Measurements from ENCODE around the gene FGF12. TPM values are rescaled to one million over a fixed set of nuclear protein-coding genes. Genes with fewer than 3 reads are reported as not detected.

The FGF12 gene
- total and polyA plus RNA-seq, 10 donors, result 3.7 to 53.3 (median 19.1) TPM

- H3K27me3 ChIP-seq (replicated peaks in 1 of 7), result no peaks in the 10 kb centered on the region
- intact Hi-C loops (cut with DNase I; ENCODE audit: low total_unique reads), result no loop called here
- WGBS, 5 donors, result 82 to 93% (median 86%) methylated on average over 5 of the region's 5 CpGs
Measured at GRCh38 chr3:192481638-192482037, 245.7 kb downstream of the FGF12 start.

GRCh38 chr3:192467230-192468140 is 259.9 kb downstream of the FGF12 start:
- 22 to 33% (median 29%) methylated on average over 13 of the region's 13 CpGs for WGBS, 5 donors
- TF ChIP-seq POLR2AphosphoS5 (IDR thresholded peaks at IDR 0.05), result no peak
- TF ChIP-seq POLR2A (IDR thresholded peaks at IDR 0.05), result no peak
- TF ChIP-seq CTCF (IDR thresholded peaks at IDR 0.05 in 8 of 11, conservative IDR thresholded peaks at IDR 0.05 in 3 of 11), result peak; percentile 62 to 86 (median 77)
- peak; percentile 66 for DNase-seq
- Histone ChIP-seq H3K36me3 (no peaks in the 10 kb centered on the region), H3K27ac (no peak overlapping the region), H3K4me3 (no peak overlapping the region), H3K9me3 (no peaks in the 10 kb centered on the region), H3K27me3 (replicated peaks in 1 of 7) (peaks cover 0 to 17% (median 0%) of the 10 kb centered on the region in 7 donors), H3K4me1 (peaks cover 0 to 7% (median 5%) of the 10 kb centered on the region in 6 donors)
- intact Hi-C loops (cut with DNase I; ENCODE audit: low total_unique reads), result loop anchor here (5.0 kb wide), 1 partner anchor 335 kb away; no protein-coding TSS in a partner anchor

More at GRCh38 chr3:192481638-192482037, 245.7 kb downstream of the FGF12 start:
- Histone ChIP-seq H3K9me3 (no peaks in the 10 kb centered on the region), H3K4me1 (no peaks in the 10 kb centered on the region), H3K4me3 (no peak overlapping the region), H3K27ac (no peak overlapping the region), H3K36me3 (no peaks in the 10 kb centered on the region)
- no peak for DNase-seq
- TF ChIP-seq POLR2A (IDR thresholded peaks at IDR 0.05) (no peak), CTCF (IDR thresholded peaks at IDR 0.05 in 8 of 11, conservative IDR thresholded peaks at IDR 0.05 in 3 of 11) (no peak), POLR2AphosphoS5 (IDR thresholded peaks at IDR 0.05) (no peak)

GRCh38 chr3:192449036-192449435 is 278.3 kb downstream of the FGF12 start:
- 74 to 86% (median 82%) methylated on average over 4 of the region's 4 CpGs for WGBS, 5 donors
- H3K27ac ChIP-seq, result no peak overlapping the region
- no peaks in the 10 kb centered on the region for H3K36me3 ChIP-seq
- DNase-seq, result no peak
- H3K4me1 ChIP-seq, result peaks cover 0 to 11% (median 0%) of the 10 kb centered on the region in 6 donors
- intact Hi-C loops (cut with DNase I; ENCODE audit: low total_unique reads), result loop anchor here (10.0 kb wide), 1 partner anchor 1034 kb away; no protein-coding TSS in a partner anchor
- H3K27me3 ChIP-seq (replicated peaks in 1 of 7), result peaks cover 0 to 18% (median 0%) of the 10 kb centered on the region in 7 donors
- H3K9me3 ChIP-seq, result no peaks in the 10 kb centered on the region
- no peak overlapping the region for H3K4me3 ChIP-seq
- TF ChIP-seq POLR2AphosphoS5 (IDR thresholded peaks at IDR 0.05) (no peak), POLR2A (IDR thresholded peaks at IDR 0.05) (no peak), CTCF (IDR thresholded peaks at IDR 0.05 in 8 of 11, conservative IDR thresholded peaks at IDR 0.05 in 3 of 11) (no peak)
